Right ventricle myocardium inferior (tissue), 1 donor: ENCODE results near the gene CLDN7. TPM values are rescaled to one million over a fixed set of nuclear protein-coding genes. Genes with fewer than 3 reads are reported as not detected.
A peak's percentile ranks its signal among the peaks of the same experiment; 100 is the strongest.

Experiments used
- ATAC-seq: fragments of 200-7000 bp; cut with Tn5 transposase; one replicate; pipeline ENCODE4 v1.9.1; 2020; ENCODE audit warnings: mild to moderate bottlenecking, moderate library complexity
- DNase-seq: peaks from one replicate; pipeline ENCODE4 v3.0.0; 2021; ENCODE audit errors: missing footprints
- intact Hi-C: fragments of 100-400 bp; cut with DNase I; formaldehyde crosslinking; loops from one replicate; pipeline ENCODE4 v1.11.0; 2022
- long read RNA-seq: library from polyadenylated mRNA; unstranded; transcript quantifications from one replicate; pipeline ENCODE4 v2.0.0, GENCODE V29; 2021
- total RNA-seq: library from RNA; stranded (reverse); fragmentation: NEBNext Ultra II Directional; extraction: Animal tissue kit (Norgen Biotek cat#: 25700); gene quantifications from one replicate; pipeline ENCODE4 v1.2.1, GENCODE V29; 2021
- donor health status: DM: no; HTN: yes; CAD: no; lungs with severe emphysema.

CLDN7 gene, protein sequence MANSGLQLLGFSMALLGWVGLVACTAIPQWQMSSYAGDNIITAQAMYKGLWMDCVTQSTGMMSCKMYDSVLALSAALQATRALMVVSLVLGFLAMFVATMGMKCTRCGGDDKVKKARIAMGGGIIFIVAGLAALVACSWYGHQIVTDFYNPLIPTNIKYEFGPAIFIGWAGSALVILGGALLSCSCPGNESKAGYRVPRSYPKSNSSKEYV
- 1.2 TPM for total RNA-seq
- long read RNA-seq, result 0 reads

DNA sequence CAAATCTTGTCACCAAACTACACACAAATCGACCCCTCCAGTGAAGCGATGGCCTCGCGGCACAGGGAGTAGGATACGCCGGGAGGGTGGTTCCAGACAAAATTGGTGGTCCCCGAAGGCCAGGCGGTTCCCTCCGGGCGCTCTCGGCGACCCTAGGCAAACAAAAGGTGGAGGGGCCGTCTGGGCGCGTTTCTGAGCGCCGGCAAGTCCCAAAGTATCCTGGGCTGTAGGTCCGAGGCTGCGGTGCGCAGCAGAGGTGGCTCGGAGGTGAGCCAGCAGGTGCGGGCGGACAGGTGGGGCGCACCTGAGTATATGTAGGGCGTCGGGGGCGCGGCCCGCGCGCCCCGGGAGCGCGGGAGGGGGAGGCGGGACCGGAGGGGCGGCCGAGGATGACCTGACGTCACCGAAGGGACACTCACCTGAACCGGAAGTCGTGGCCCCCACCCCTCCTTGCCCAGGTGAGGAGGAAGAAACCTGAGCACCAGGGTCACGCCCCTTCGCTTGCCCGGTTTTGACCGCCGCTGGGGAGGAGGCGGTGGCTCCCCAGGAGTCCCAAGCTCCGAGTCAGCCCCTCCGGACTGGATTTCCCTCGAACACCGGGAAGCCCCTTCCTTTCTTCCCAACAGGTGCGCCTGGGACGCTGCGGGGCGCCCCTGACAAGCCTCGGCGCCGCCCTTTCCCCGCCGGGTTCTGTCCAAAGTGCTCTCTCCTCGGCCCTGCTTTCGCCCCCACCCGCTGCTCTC is at the start of gene CLDN7:
Gene CLDN7 (minus strand): TSS at position 287 of the 743 bp plus-strand sequence. CDS start 435 bp downstream, outside the sequence.
- intact Hi-C loops, result no loop called here
- no peak for DNase-seq
- ATAC-seq, result no peak

DNA sequence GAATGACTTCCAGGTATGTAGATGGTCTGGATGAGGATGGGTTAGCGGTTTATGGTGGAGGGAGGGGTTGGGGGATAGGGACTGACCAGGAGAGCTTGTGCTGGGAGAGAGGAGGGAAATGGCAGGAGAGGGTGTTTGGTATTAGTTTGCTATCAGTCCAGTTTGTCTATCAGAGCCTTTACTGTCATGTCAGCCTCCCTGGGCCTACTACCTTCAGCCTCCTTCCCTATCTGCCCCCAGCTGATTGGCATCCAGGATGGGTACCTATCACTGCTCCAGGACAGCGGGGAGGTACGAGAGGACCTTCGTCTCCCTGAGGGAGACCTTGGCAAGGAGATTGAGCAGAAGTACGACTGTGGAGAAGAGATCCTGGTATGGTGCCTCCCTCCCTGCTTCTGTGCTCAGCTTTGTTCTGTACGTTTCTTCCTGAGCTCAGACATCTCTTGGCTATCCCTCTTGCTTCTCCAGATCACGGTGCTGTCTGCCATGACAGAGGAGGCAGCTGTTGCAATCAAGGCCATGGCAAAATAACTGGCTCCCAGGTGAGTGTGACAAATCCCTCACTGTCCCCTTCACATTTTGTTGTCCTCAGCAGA is 48.9 kb upstream of the CLDN7 start:
- intact Hi-C loops, result no loop called here

DNA sequence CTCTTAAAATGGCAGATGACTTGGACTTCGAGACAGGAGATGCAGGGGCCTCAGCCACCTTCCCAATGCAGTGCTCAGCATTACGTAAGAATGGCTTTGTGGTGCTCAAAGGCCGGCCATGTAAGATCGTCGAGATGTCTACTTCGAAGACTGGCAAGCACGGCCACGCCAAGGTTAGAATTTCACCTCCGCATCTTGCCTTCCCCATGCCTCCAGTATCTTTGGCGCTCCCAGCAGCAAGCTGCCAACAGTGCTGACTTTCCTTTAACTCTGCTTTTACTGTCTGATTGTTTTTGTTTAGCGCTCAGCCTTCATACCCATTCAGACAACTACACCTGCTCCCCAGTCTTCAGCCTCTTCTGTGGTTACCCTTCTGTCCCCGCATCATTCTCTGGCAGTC is 47.4 kb upstream of the CLDN7 start:
- ATAC-seq, result no peak
- DNase-seq, result no peak
- intact Hi-C loops, result loop anchor here (5.0 kb wide), 1 partner anchor 67 kb away; the partner anchor contains the start of gene GABARAP

More for the DNA sequence above, 48.9 kb upstream of the CLDN7 start:
- ATAC-seq (no peak), DNase-seq (no peak)

DNA sequence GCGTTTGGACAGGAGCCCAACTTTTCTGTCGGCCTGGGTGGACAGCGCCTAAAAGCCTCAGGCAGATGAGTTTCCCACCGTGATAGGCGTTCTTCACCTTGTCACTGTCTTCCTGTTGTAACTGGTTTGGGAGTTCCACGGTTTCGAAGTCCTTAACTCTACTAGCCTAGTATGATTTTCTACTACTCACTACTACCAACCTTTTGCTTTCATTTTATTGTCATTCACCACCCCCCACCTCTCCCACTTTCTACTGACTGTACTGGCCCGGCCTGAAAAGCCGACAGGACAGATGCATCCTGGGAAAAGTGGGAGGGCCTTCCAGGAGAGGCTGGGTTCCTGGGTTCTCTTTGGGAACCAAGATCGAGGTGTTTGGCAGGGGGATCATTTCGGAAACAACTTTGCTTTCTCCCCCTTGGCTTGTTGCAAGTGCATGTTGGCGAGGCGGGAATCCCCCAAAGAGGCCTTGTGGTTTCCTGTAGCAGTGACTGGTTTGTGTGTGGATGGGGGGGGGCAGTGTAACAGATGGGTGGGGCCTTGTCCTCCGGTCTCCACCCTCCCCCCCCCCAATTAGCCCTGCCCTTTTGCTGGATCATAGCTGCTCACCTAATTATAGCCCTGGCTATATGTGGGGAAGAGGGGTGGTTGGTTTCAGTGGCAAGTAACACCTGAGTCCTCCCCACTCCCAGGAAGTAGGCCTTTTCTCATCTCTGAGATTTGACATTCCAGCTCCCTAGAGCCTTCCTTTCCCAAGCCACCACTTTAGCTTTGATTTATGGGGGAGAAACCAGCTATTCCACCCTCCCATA is 46.6 kb upstream of the CLDN7 start:
- ATAC-seq (no peak), DNase-seq (no peak)
- intact Hi-C loops, result loop anchor here (5.0 kb wide), 1 partner anchor 67 kb away; the partner anchor contains the start of gene GABARAP

DNA sequence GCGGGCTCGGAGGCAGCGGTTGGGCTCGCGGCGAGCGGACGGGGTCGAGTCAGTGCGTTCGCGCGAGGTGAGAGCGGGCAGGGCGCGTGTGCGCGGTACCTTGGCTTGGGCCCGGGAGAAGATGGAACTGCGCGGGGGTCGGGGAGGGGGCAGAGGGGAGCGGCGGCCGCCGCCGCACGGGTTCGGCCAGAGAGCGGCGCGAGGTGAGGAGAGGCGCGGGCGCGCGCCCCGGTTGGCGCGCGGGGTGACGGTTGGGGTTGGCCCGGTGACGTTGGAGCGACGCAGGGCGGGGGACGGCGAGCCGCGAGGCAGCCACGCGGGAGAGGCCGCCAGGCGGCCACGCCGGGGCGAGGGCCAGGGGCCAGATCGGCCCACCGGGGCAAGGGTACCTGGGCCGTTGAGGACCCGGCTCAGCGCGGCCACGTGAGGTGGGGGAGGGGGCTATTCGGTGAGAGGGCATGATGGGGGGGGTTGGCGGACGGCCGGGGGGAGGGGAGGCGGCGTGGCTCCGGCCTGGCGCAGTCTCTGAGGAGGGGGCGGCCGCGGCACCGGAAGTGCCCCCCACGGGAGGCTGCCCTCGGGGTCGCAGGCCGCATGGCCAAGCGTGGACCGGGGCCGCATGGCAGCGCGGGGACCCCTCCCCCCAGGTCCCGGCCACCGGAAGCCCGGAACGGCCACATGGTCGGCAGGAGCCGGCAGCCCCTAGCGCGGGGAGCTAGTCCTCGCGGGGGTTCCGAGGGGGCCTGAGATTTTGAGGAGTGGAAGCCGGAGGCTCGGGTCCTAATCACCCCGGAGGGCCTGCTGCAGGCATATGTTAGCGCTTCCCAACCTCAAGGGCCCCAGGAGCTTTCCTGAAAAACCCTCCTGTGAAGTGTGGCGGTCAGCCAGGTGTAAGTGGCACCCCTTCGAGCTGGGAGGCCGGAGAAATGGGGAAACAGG is 45.7 kb upstream of the CLDN7 start:
- intact Hi-C loops, result loop anchor here (5.0 kb wide), 1 partner anchor 66 kb away; the partner anchor contains the start of gene GABARAP
- DNase-seq, result no peak
- peak; percentile 12 for ATAC-seq

DNA sequence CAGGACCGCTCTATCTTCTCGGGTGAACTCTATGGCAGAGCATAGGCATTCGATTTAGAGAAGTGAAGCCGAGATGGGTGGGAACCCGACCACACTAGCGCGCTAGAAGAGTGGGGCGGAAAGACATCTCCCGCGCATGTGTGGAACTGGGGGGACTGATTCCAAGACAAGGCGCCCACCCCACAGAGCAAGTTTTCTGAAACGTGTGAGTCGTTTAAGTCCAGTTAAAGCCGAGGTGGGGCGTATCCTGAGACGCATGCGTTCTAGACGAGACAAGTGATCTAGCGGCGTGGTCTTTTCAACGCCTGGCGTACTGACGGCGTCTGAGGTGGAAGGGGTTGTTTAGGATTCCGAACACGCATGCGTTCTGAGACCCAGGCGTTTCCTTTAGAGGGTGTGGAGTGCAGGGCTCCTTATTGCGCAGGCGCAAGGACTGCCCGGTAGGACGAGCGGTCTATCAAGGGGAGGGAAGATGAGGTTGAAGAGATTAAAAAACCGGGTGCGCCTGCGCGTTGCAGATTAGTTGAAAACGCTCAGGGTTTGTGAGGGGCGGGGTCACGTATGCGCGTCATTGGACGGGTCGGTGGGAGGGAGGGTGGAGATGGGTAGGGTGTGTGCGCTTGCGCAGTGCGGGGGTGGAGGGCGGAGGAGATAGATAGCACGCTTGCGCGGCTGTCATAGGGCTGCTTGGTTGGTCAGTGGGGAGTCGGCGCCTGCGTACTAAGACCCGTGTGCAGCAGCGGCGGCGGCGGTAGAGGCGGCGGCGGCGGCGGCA is 44.8 kb upstream of the CLDN7 start, which contains the start of gene EIF5A:
Gene EIF5A (plus strand): TSS at position 718 of the 775 bp plus-strand sequence. CDS start 2,008 bp downstream, outside the sequence.
- ATAC-seq, result peak; percentile 96
- peak; percentile 100 for DNase-seq
- intact Hi-C loops, result loop anchor here (5.0 kb wide), 1 partner anchor 65 kb away; the partner anchor contains the start of gene GABARAP

DNA sequence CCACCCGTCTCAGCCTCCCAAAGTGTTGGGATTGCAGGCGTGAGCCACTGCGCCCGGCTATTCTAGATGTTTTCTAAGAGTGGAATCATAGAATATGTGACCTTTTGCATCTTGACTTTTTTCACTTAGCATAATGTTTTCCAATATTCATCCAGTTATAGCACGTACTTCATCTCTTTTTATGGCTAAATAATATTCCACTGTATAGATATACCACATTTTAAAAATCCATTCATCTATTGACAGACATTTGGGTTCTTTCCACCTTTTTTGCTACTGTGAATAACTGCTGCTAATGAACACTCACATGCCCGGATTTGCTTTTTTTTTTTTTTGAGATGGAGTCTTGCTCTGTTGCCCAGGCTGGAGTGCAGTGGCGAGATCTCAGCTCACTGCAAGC is 41.9 kb upstream of the CLDN7 start:
- DNase-seq, result no peak
- ATAC-seq, result no peak
- intact Hi-C loops, result no loop called here

DNA sequence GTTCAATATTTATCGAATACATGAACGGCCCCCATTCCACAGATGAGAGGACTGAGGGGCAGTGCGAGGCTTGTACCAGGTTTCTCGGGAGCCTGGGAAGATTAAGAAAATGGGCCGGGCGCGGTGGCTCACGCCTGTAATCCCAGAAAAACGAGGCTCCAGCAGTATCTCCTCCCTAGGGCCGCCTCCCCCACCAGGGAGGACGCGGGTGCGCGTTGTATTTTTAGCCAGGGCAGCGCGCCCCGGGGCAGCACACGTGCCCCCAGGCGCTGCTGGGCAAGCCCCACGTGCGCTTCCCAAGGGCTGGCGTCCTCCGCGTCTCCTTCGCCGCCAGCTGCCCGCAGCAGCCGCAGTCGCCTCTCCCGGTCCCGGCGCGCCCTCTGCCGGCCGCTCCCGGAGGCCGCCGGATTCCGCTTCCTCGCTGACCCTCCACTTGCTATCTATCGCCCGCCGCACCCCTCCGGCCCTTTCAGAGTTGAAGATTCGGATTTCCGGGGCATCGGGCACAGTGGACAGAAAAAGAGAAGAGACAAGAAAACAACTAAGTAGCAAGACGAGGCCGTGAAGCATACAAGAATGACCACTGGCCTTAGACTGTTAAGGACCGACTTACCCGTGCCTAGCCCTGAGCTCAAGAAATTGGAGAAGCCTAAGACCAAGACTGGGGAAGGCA is 34.0 kb upstream of the CLDN7 start:
- DNase-seq (peak; percentile 92), ATAC-seq (peak; percentile 86)
- intact Hi-C loops, result loop anchor here (1.0 kb wide), 1 partner anchor 16 kb away; no protein-coding TSS in a partner anchor

DNA sequence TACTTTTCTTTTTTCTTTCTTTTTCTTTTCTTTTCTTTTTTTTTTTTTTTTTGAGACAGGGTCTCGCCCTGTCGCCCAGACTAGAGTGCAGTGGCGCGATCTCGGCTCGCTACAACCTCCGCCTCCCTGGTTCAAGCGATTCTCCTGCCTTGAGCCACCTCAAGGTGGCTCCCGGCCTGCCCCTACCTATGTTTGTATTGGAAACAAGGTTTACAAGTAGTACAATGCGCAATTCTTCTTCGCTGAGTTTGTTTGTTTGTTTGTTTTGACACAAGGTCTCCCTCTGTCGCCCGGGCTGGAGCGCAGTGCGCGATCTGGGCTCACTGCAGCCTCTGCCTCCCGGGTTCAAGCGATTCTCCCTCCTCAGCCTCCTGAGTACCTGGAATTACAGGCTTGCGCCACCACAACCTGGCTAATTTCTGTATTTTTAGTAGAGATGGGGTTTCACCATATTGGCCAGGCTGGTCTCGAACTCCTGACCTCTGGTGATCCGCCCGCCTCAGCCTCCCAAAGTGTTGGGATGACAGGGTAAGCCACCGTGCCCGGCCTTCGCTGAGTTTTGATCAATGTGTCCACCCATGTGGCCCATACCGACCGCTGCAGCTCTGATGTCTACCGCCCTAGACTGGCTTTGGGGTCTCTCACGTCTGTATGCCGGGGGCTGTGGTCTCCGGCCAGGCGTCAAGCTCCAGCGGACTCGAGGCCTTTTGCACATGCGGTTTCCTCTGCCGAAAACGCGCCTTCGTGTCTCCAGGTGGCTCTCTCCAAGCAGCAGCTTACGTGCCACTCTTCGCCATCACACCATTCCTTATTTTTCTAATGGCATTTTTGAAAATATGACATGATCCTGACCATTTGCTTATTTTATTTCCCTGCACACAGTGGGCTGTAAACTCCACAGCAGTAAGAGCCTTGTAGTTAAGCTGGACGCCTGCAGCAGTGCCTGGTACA is 33.2 kb upstream of the CLDN7 start:
- no peak for ATAC-seq
- intact Hi-C loops, result loop anchor here (1.0 kb wide), 1 partner anchor 15 kb away; no protein-coding TSS in a partner anchor
- DNase-seq, result no peak

DNA sequence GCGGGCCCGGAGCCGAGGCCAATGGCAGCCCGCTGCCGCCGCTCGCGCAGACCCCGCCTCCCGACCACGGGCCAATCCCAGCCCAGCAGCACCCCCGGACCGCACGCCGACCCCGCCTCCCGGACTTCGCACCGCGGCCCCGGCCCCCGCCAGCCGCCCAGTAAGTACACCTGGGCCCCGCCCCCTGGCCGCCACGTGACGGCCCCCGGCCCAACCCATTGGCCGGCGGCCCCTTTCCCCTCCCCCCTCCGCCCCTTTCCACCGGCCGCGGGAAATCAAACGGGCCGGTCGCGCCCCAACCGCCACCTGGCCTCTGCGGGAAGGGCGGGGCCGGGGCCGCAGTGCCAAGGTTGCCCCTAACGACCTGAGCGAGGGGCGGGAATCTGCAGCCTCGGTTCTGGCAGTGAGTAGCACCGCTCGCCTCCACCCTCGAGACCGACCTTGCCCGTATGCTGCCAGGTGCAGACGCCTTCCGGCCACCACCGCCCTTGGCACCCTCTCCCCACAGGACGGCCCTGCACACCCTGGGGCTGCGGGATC is 32.4 kb upstream of the CLDN7 start, which contains the start of gene YBX2:
Gene YBX2 (minus strand): TSS at position 26 of the 540 bp plus-strand sequence. CDS start 139 bp downstream, outside the sequence.
- ATAC-seq, result peak; percentile 29
- intact Hi-C loops, result no loop called here
- DNase-seq, result no peak

DNA sequence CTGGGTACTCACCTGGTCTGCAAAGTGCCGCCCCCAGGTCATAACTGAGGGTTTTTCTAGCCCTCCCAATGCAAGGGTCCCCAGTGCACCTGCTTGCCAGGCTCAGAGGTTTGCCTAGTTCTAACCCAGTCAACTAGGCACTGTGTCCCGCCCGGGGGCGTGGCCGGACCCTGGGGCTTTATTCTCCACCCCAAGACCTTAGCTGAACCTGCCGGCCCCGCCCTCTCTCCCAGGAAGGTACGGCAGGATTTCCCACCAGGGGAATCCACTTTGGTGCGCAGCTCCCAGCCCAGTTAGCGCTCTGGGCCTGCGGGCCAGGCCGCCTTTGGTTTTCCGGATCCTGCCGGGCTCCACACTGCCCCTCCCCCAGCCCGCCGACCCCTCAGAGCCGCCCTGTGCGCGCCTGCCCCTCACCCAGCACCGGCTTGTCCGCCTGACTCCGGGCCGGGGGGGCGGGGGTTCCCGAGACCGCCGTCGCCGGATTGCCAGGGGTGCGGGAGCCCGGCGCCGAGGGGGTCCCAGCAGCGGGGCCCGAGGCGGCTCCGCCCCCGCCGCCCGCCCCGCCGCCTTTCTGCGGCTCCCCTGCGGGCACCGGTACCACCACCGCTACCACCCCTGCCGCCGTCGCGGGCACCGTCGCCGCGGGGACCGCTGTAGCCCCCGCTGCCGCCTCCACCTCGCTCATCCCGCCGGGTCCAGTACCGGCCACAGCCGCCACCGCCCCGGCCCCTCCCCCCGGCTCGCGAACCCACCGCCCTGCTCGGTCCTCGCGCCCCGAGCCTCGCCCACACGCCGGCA is 31.7 kb upstream of the CLDN7 start:
- DNase-seq (no peak), ATAC-seq (no peak)
- intact Hi-C loops, result no loop called here

DNA sequence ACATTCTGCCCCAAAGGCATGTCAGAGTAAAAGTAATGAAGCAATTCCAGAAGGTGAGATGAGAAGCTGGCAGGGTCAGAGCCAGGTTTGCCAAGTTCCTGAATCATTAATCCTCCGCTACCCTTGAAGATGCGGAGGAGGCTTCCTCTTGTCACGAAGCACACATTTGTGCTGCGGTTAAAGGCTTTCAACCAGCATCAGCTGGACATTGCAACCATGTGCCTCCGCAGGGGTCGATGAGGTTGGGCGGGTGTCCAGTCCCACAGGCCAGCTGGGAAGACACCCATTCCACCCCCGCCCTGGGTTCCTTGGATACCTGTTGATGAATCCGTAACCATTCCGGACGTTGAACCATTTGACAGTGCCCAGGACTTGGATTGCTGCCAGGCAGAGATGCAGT is 30.9 kb upstream of the CLDN7 start:
- intact Hi-C loops, result no loop called here
- ATAC-seq (no peak), DNase-seq (no peak)

DNA sequence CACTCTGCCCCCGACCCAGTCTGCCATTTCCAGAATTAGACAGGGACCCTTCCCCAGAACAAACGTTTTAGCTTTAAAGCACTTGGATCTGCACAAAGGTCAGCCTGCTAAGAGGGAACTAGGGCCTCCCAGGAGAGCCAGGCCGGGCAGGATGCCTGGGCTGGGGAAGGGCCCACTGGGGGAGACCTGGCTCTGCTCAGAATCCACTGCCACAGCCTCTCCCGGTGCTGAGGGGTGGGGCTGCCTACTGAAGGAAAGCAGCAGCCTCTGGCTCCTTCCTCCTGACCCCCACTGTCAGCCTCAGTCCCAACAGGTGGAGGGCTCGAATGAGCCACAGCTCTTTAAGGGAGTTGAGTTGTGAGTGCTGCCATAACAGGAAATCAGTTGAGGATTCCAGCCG is 30.5 kb upstream of the CLDN7 start:
- ATAC-seq, result no peak
- intact Hi-C loops, result loop anchor here (1.0 kb wide), 1 partner anchor 10 kb away; no protein-coding TSS in a partner anchor
- no peak for DNase-seq

DNA sequence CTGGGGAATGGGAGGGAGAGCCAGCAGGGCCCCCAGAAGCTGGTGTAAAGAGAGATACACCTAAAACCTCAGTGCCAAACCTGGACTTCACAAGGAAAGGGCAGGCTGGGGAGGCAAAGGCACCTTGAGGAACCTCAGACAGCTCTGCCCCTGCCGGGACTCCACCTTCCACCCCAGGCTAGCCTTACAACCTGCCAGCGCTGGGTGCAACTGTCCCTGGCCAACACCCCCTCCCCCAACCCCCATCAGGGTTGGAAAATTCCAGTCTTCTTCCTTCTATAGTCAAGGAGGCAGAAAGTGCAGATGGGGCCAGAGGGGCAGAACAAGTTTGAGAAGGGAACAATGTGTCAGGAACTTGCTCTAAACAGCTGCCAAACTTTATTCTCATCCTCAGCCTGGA is 29.9 kb upstream of the CLDN7 start:
- DNase-seq (no peak), ATAC-seq (no peak)
- intact Hi-C loops, result loop anchor here (1.0 kb wide), 1 partner anchor 10 kb away; no protein-coding TSS in a partner anchor
